Measurements from ENCODE around the gene KMT2E. TPM values are rescaled to one million over a fixed set of nuclear protein-coding genes. Genes with fewer than 3 reads are reported as not detected.

KMT2E gene
- total RNA-seq, 1 experiment from 2014 or later = 52.3 TPM

DNA sequence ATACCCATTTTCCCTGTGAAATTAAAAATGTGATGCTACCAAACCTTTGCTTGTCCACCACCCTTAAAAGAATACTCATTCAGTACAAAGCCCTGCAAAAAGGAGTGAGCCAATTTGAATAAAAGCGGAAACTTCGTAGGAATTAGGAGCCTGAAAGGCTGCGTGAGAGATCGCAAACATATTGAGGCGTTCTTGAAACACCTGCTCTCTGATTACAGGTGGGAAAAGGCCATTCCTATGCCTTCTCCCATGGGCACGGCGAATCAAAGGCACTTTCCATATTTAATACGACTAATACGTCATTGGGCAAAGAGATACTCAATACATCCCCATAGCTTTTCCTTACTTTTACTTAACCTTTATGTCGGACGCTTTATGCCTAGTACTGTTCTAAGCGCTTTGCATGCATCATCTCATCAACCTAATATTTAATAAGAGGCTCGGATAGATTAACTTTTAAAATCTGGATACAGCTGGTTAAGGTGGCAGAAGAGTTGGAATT lies 30.9 kb upstream of the KMT2E start:
- Mint-ChIP-seq H3K9me3 (no peaks in the 10 kb centered on the region), H3K36me3 (no peaks in the 10 kb centered on the region), H3K27me3 (ENCODE audit: low read depth) (no peaks in the 10 kb centered on the region), H3K27ac (peak overlapping the region; percentile 100), H3K4me3 (peak overlapping the region; percentile 98), H3K4me1 (peaks cover 77% of the 10 kb centered on the region)
- ATAC-seq = no peak
- ChIA-PET CTCF (interaction anchor here (0.7 to 1.8 kb wide), 7 partner anchors 10 to 606 kb away, joined by 3 to 7 read pairs (median 3); no protein-coding TSS in a partner anchor), POLR2A (interaction anchor here (1.0 to 2.2 kb wide), 3 partner anchors 9 to 31 kb away, joined by 4 to 29 read pairs (median 6); partner anchors contain the start of gene KMT2E)
- TF ChIP-seq, protein P1, sequence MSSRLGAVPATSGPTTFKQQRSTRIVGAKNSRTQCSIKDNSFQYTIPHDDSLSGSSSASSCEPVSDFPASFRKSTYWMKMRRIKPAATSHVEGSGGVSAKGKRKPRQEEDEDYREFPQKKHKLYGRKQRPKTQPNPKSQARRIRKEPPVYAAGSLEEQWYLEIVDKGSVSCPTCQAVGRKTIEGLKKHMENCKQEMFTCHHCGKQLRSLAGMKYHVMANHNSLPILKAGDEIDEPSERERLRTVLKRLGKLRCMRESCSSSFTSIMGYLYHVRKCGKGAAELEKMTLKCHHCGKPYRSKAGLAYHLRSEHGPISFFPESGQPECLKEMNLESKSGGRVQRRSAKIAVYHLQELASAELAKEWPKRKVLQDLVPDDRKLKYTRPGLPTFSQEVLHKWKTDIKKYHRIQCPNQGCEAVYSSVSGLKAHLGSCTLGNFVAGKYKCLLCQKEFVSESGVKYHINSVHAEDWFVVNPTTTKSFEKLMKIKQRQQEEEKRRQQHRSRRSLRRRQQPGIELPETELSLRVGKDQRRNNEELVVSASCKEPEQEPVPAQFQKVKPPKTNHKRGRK (CRISPR knock-in tag; IDR thresholded peaks at IDR 0.05; ENCODE audit: borderline replicate concordance) = no peak
- TF ChIP-seq KAT7 (CRISPR knock-in tag; IDR thresholded peaks at IDR 0.05; ENCODE audit: borderline replicate concordance) (no peak), JAZF1 (CRISPR knock-in tag; IDR thresholded peaks at IDR 0.05) (no peak), ZNF138 (CRISPR knock-in tag; conservative IDR thresholded peaks at IDR 0.05) (no peak), NFE2L1 (CRISPR knock-in tag; IDR thresholded peaks at IDR 0.05) (no peak), TP53 (CRISPR knock-in tag; IDR thresholded peaks at IDR 0.05) (no peak), FOXJ3 (CRISPR knock-in tag; IDR thresholded peaks at IDR 0.05; ENCODE audit: borderline replicate concordance) (no peak)
- TF ChIP-seq, protein P2, sequence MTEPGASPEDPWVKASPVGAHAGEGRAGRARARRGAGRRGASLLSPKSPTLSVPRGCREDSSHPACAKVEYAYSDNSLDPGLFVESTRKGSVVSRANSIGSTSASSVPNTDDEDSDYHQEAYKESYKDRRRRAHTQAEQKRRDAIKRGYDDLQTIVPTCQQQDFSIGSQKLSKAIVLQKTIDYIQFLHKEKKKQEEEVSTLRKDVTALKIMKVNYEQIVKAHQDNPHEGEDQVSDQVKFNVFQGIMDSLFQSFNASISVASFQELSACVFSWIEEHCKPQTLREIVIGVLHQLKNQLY (CRISPR knock-in tag; IDR thresholded peaks at IDR 0.05) = no peak
- TF ChIP-seq, protein P3, sequence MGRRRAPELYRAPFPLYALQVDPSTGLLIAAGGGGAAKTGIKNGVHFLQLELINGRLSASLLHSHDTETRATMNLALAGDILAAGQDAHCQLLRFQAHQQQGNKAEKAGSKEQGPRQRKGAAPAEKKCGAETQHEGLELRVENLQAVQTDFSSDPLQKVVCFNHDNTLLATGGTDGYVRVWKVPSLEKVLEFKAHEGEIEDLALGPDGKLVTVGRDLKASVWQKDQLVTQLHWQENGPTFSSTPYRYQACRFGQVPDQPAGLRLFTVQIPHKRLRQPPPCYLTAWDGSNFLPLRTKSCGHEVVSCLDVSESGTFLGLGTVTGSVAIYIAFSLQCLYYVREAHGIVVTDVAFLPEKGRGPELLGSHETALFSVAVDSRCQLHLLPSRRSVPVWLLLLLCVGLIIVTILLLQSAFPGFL (CRISPR knock-in tag; IDR thresholded peaks at IDR 0.05; ENCODE audit: borderline replicate concordance) = no peak
- TF ChIP-seq, protein P4, sequence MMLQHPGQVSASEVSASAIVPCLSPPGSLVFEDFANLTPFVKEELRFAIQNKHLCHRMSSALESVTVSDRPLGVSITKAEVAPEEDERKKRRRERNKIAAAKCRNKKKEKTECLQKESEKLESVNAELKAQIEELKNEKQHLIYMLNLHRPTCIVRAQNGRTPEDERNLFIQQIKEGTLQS (CRISPR knock-in tag; conservative IDR thresholded peaks at IDR 0.05) = no peak
- DNase-seq (ENCODE audit: low spot score) = no peak

DNA sequence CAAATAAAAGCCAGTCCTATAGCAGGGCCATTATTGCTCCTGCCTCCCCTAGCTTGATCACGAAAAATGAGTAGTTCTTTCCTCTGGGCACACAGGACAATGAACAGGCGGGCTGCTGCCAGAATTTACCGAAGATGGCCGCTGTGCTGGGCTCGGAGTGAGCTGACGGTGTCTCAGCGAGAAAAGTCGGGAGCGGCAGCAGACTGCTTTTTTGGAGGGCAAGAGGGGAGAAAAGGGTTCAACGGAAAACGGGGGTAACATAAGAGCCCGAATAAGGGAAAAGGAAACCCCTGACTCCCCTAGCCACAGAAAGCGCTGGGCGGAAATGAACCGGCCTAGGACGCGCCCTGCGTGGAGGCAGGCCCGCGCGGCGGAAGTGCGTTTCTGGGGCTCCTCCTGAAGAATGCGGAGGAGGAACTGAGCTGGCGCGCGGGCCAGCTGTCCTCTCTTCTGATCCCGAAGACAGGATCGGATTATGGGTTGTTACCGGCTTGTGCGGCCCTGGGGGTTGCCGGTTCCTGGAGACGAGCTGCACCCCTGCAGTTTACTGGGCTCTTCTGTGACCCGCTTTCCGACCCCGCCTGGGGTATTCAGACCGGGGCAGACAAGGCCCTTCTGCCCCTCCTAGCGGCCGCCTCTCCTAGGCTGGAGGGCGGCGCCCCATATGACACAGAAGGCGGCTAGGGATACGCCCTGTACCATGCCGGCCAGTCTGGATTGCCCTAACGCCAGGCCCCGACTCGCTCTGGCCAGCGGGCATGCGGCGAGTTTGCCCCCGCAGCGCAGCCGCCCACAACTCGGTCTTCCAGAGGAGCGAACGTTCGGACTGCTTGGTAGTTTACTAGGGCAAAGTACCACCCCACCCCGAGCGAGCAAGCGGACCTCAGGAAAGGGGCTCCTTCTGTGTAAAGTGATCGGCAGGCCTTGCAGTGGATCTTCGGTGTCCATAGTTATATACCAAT lies 30.1 kb upstream of the KMT2E start:
- DNase-seq (ENCODE audit: low spot score) (peak; percentile 83), ATAC-seq (peak; percentile 94)
- peak overlapping the region; percentile 98 for H3K4me3 Mint-ChIP-seq
- no peaks in the 10 kb centered on the region for H3K9me3 Mint-ChIP-seq
- H3K27ac Mint-ChIP-seq = peak overlapping the region; percentile 100
- no peaks in the 10 kb centered on the region for H3K36me3 Mint-ChIP-seq
- CTCF ChIA-PET = interaction anchor here (0.6 to 1.4 kb wide), 9 partner anchors 11 to 674 kb away, joined by 3 to 7 read pairs (median 3); no protein-coding TSS in a partner anchor
- peaks cover 74% of the 10 kb centered on the region for H3K4me1 Mint-ChIP-seq
- POLR2A ChIA-PET = interaction anchor here (0.6 to 2.2 kb wide), 7 partner anchors 9 to 548 kb away, joined by 3 to 29 read pairs (median 4); partner anchors contain the start of genes KMT2E and RINT1
- H3K27me3 Mint-ChIP-seq (ENCODE audit: low read depth) = no peaks in the 10 kb centered on the region
- TF ChIP-seq, protein P5, sequence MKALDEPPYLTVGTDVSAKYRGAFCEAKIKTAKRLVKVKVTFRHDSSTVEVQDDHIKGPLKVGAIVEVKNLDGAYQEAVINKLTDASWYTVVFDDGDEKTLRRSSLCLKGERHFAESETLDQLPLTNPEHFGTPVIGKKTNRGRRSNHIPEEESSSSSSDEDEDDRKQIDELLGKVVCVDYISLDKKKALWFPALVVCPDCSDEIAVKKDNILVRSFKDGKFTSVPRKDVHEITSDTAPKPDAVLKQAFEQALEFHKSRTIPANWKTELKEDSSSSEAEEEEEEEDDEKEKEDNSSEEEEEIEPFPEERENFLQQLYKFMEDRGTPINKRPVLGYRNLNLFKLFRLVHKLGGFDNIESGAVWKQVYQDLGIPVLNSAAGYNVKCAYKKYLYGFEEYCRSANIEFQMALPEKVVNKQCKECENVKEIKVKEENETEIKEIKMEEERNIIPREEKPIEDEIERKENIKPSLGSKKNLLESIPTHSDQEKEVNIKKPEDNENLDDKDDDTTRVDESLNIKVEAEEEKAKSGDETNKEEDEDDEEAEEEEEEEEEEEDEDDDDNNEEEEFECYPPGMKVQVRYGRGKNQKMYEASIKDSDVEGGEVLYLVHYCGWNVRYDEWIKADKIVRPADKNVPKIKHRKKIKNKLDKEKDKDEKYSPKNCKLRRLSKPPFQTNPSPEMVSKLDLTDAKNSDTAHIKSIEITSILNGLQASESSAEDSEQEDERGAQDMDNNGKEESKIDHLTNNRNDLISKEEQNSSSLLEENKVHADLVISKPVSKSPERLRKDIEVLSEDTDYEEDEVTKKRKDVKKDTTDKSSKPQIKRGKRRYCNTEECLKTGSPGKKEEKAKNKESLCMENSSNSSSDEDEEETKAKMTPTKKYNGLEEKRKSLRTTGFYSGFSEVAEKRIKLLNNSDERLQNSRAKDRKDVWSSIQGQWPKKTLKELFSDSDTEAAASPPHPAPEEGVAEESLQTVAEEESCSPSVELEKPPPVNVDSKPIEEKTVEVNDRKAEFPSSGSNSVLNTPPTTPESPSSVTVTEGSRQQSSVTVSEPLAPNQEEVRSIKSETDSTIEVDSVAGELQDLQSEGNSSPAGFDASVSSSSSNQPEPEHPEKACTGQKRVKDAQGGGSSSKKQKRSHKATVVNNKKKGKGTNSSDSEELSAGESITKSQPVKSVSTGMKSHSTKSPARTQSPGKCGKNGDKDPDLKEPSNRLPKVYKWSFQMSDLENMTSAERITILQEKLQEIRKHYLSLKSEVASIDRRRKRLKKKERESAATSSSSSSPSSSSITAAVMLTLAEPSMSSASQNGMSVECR (CRISPR knock-in tag; IDR thresholded peaks at IDR 0.05; ENCODE audit: borderline replicate concordance) = no peak
- no peak for TF ChIP-seq MYBL2 (CRISPR knock-in tag; IDR thresholded peaks at IDR 0.05)
- TF ChIP-seq ETV6 (CRISPR knock-in tag; IDR thresholded peaks at IDR 0.05) = no peak
- no peak for TF ChIP-seq ZNF219 (CRISPR knock-in tag; IDR thresholded peaks at IDR 0.05; ENCODE audit: borderline replicate concordance)
- TF ChIP-seq, protein P6, sequence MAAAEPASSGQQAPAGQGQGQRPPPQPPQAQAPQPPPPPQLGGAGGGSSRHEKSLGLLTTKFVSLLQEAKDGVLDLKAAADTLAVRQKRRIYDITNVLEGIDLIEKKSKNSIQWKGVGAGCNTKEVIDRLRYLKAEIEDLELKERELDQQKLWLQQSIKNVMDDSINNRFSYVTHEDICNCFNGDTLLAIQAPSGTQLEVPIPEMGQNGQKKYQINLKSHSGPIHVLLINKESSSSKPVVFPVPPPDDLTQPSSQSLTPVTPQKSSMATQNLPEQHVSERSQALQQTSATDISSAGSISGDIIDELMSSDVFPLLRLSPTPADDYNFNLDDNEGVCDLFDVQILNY (CRISPR knock-in tag; IDR thresholded peaks at IDR 0.05) = peak; percentile 64
- TF ChIP-seq KAT7 (CRISPR knock-in tag; IDR thresholded peaks at IDR 0.05; ENCODE audit: borderline replicate concordance) = 0 out of 2 replicates have a peak, but pooled peaks have one; percentile 11
- TF ChIP-seq FOXP1 (CRISPR knock-in tag; IDR thresholded peaks at IDR 0.05; ENCODE audit: borderline replicate concordance) = peak; percentile 63; the same call in 1 of the 2 replicates
- TF ChIP-seq ZNF423 (CRISPR knock-in tag; IDR thresholded peaks at IDR 0.05) = no peak
- TF ChIP-seq ELF4 (CRISPR knock-in tag; IDR thresholded peaks at IDR 0.05; ENCODE audit: low read depth) = no peak
- TF ChIP-seq GTF2I (CRISPR knock-in tag; conservative IDR thresholded peaks at IDR 0.05) = no peak
- no peak for TF ChIP-seq NFYB (CRISPR knock-in tag; conservative IDR thresholded peaks at IDR 0.05; ENCODE audit: low read depth)
- TF ChIP-seq, protein P3 (CRISPR knock-in tag; IDR thresholded peaks at IDR 0.05; ENCODE audit: borderline replicate concordance) = no peak
- 0 out of 2 replicates have a peak, but pooled peaks have one; percentile 64 for TF ChIP-seq TEAD4 (CRISPR knock-in tag; IDR thresholded peaks at IDR 0.05)
